ENCODE measurements around the gene SLC26A6.

The SLC26A6 gene

DNA sequence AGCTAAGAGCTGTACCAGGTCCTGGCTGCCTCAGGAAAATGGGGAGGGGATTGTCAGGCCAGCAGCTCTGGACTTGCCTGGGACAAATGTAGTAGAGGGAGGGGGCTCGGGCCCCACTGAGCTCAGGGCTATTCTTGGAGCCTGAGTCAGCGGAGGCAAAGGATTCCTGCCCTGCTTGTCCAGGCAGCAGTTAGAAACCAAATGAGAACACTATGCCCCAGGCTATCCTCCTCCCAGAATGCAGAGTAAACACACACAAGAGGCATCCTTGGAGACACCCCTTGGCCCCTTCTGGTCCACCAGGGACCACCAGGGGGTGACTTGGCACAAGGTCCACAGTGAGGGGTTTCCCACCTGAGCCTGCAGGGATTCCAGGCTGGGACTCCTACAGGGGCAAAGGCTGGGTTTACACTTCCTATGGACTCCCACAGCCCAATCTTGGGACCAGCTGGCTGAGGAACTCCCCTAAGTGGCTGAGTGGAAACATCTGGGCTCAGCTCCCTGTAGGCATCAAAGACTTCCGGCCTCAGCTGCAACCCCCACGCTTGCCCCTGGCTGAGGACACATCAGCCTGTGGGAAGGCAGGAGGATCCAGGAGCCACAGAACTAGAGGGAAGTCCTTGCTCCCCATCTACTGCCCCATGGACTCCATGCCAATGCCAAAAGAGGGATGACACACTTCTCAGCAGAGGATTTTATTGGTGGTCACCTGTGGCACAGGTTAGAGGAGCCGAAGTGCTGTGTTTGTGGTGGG is 36.8 kb downstream of the SLC26A6 start:
- no peak overlapping the region for H3K4me3 ChIP-seq (ENCODE audit: low read length)
- H3K27ac ChIP-seq (ENCODE audit: low read depth, low read length): peak overlapping the region; percentile 72
- H3K36me3 ChIP-seq (ENCODE audit: control insufficient read depth, insufficient read depth, low read length): peaks cover 47% of the 10 kb centered on the region
- no peak overlapping the region for H3K9ac ChIP-seq (ENCODE audit: low read length)
- peaks cover 22% of the 10 kb centered on the region for H3K4me1 ChIP-seq (ENCODE audit: control insufficient read depth, insufficient read depth, low read length)
- peaks cover under 1% of the 10 kb centered on the region for H3K27me3 ChIP-seq (ENCODE audit: control insufficient read depth, insufficient read depth, low read length)

DNA sequence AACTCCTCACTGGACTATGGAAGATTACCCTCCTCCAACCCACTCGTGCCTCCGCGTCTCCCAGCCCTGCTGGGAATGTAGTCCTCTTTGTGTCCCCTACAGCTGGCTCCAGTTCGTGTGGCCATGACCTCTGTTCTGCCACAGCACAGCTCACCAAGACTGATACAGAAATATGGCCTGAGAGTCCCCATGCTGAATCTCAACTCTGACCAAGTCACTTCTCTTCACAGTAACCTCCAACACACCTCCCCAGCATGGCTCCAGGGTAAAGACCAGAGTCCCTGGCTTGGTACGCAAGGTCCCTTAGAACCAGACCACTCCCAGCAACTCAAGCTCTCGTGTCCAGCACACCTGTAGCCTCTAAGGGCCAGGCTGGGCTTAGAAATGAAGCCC is 37.9 kb downstream of the SLC26A6 start:
- Histone ChIP-seq H3K36me3 (ENCODE audit: control insufficient read depth, insufficient read depth, low read length) (peaks cover 36% of the 10 kb centered on the region), H3K27me3 (ENCODE audit: control insufficient read depth, insufficient read depth, low read length) (peaks cover 4% of the 10 kb centered on the region), H3K27ac (ENCODE audit: low read depth, low read length) (peak overlapping the region; percentile 69), H3K4me1 (ENCODE audit: control insufficient read depth, insufficient read depth, low read length) (peaks cover 22% of the 10 kb centered on the region), H3K9ac (ENCODE audit: low read length) (no peak overlapping the region), H3K4me3 (ENCODE audit: low read length) (no peak overlapping the region)

DNA sequence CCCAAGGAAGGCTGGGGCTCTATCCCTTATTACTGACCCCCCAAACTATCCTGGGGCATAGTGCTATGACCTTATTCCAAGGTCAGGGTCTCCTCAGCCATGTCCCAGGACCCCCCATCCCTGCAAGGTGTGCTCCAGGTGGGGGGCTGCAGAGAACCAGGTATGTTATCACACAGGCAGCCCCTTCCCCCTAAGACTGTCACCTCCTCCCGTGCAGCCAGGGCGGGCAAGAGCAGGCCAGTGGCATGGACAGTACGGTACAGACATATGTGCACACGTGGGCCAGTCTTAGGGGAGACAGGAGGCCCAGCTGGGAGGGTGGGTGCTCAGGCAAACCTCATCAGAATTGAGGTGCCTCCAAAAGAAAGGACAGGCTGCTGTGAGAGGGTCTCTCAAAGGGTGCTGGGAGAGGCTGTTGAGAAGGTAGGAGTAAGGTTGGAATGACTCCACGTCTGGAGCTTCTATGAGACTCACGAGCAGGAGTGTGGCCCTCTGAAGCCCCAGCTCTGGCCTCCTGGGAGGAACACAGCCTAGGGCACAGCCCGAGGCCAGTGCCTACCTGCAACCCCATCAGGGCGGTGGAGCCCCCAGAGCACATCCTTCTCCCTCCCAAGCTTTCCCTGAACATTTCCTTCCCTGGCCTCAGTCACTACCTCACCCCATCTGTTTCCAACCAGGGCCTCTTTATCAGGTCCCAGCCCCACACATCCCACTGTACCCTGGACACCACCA is 38.4 kb downstream of the SLC26A6 start:
- Histone ChIP-seq H3K27ac (ENCODE audit: low read depth, low read length) (no peak overlapping the region), H3K9ac (ENCODE audit: low read length) (no peak overlapping the region), H3K27me3 (ENCODE audit: control insufficient read depth, insufficient read depth, low read length) (peaks cover 4% of the 10 kb centered on the region), H3K36me3 (ENCODE audit: control insufficient read depth, insufficient read depth, low read length) (peaks cover 34% of the 10 kb centered on the region), H3K4me3 (ENCODE audit: low read length) (no peak overlapping the region), H3K4me1 (ENCODE audit: control insufficient read depth, insufficient read depth, low read length) (peaks cover 22% of the 10 kb centered on the region)

DNA sequence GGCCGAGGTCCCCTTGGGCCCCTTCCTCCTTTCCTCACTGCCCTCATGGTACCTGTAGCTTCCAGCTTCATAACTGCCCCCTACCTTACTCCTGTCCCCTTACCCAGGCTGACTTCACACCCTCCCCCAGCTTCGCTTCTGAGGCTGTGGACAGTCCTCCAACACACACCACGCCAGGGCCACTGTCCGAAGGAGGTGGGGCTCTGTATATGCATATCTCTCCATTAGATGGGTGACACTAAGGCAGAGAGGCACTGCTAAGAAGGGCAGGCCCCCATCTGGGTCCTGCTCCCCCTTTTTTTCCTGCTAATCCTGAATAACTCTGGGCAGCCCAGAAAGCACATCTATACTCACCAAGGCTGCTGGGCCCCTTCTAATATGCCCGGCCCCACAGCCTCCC is 39.1 kb downstream of the SLC26A6 start:
- H3K27me3 ChIP-seq (ENCODE audit: control insufficient read depth, insufficient read depth, low read length): peaks cover 4% of the 10 kb centered on the region
- no peak overlapping the region for H3K27ac ChIP-seq (ENCODE audit: low read depth, low read length)
- peaks cover 22% of the 10 kb centered on the region for H3K4me1 ChIP-seq (ENCODE audit: control insufficient read depth, insufficient read depth, low read length)
- H3K4me3 ChIP-seq (ENCODE audit: low read length): no peak overlapping the region
- H3K9ac ChIP-seq (ENCODE audit: low read length): no peak overlapping the region
- peaks cover 28% of the 10 kb centered on the region for H3K36me3 ChIP-seq (ENCODE audit: control insufficient read depth, insufficient read depth, low read length)

DNA sequence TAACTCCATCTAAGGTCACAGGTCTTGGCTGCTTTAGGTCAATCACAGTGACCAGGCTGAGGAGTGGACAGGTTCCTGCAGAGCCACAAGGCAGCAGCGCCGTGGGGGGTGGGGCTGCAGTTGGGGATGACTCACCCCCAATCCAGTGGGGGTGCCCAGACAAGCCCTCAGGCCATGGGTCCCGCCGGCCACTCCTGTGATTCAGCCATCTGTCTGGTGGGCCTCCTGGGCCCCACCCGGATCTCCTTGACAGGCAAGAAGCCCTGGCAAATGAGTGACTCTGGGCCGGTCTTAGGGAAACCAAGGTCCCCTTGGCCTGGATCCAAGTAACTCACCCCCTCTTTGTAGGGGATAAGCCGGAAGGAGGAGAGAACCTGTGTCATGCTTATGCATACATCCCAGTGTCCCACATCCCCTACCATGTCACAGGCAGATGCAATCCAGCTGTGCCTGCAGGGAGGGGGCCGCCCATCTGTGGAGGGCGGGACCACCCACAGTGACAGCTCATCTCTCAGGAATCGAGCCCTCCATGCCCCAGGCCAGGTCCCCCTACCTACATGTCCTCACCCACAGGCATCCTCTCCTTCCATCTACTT is 39.6 kb downstream of the SLC26A6 start:
- no peak overlapping the region for H3K9ac ChIP-seq (ENCODE audit: low read length)
- H3K27me3 ChIP-seq (ENCODE audit: control insufficient read depth, insufficient read depth, low read length): peaks cover 4% of the 10 kb centered on the region
- no peak overlapping the region for H3K27ac ChIP-seq (ENCODE audit: low read depth, low read length)
- peaks cover 22% of the 10 kb centered on the region for H3K4me1 ChIP-seq (ENCODE audit: control insufficient read depth, insufficient read depth, low read length)
- H3K36me3 ChIP-seq (ENCODE audit: control insufficient read depth, insufficient read depth, low read length): peaks cover 23% of the 10 kb centered on the region
- H3K4me3 ChIP-seq (ENCODE audit: low read length): no peak overlapping the region

DNA sequence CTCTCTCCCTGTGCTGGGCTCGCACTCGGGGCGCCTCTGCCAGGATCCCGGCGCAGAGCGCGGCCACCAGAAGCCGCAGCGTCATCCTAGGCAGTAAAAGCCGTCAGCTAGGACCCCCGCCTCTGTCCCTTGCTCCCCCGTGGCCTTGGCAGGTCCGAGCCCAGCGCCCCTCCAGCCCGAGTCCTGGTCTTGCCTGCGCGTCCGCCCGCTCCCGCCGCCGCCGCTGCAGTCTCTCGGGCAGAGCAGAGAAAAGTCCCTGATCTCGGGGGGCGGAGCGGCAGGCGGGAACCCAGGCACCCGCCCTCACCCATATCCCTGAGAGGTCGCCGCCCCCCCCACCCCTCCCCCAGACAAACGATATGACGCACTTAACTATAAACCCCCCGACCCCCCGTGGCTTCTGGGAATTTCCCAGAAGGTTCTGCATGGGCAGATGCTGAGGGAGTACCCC is 40.2 kb downstream of the SLC26A6 start, which contains the start of gene COL7A1:
TSS of gene COL7A1 (minus strand) at position 255 of the 451 bp plus-strand sequence. CDS start at position 85, 170 bp downstream.
- H3K4me1 ChIP-seq (ENCODE audit: control insufficient read depth, insufficient read depth, low read length): peaks cover 22% of the 10 kb centered on the region
- no peak within 1 kb of the TSS for H3K27ac ChIP-seq (ENCODE audit: low read depth, low read length)
- H3K4me3 ChIP-seq (ENCODE audit: low read length): peak within 1 kb of the TSS; percentile 7
- peaks cover 7% of the 10 kb centered on the region for H3K27me3 ChIP-seq (ENCODE audit: control insufficient read depth, insufficient read depth, low read length)
- peaks cover 18% of the 10 kb centered on the region for H3K36me3 ChIP-seq (ENCODE audit: control insufficient read depth, insufficient read depth, low read length)
- no peak within 1 kb of the TSS for H3K9ac ChIP-seq (ENCODE audit: low read length)

DNA sequence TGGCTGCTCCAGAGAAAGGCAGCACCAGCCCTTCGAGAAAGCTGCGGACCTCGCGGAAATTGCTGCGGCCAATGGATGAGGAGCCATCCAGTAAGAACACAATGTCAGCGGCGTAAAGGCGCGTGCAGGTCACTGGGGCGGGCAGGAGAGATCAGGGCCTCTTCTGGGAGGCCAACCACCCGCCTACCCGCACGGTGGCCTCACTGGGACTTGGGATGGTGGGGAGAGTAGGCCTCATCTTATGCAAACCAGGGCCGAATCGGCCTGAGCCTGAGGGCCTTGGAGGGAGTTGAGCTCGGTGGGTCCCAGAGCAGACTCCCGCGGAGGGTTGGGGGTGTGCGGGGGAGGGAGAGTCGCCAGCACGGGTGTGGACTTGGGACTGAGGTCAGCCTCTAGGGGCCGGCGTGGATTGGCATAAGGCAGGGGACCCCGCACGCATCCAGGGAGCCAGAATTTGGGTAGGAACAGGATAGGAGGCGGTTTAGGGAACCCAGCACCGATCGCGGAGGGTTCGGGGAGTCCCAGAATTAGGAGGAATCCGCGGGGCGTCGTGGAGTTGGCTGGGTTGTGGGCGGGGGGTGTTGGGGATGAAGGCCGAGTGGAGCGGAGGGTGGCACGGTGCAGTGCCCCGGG is 40.7 kb downstream of the SLC26A6 start:
- H3K27ac ChIP-seq (ENCODE audit: low read depth, low read length): no peak overlapping the region
- H3K9ac ChIP-seq (ENCODE audit: low read length): no peak overlapping the region
- H3K27me3 ChIP-seq (ENCODE audit: control insufficient read depth, insufficient read depth, low read length): peaks cover 7% of the 10 kb centered on the region
- peak overlapping the region; percentile 7 for H3K4me3 ChIP-seq (ENCODE audit: low read length)
- H3K36me3 ChIP-seq (ENCODE audit: control insufficient read depth, insufficient read depth, low read length): peaks cover 13% of the 10 kb centered on the region
- H3K4me1 ChIP-seq (ENCODE audit: control insufficient read depth, insufficient read depth, low read length): peaks cover 21% of the 10 kb centered on the region

DNA sequence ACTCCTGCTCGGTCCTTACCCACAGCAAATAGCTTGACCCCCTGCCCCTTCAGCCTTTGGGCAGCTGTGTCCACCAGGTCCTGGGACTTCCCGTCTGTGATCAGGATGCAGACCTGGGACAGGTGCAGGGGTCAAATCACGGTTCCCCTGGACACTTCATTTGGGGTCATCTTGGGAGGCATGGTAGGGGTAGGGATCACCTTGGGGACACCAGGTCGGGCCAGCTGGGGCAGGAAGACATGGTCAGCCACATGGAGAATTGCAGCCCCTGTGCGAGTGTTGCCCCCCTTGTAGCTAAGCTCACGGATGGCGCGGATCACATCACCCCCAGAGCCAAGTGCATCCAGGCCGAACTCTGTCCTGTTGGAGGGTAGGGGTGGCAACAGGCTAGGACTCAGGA is 41.9 kb downstream of the SLC26A6 start:
- Histone ChIP-seq H3K4me1 (ENCODE audit: control insufficient read depth, insufficient read depth, low read length) (peaks cover 9% of the 10 kb centered on the region), H3K4me3 (ENCODE audit: low read length) (no peak overlapping the region)

DNA sequence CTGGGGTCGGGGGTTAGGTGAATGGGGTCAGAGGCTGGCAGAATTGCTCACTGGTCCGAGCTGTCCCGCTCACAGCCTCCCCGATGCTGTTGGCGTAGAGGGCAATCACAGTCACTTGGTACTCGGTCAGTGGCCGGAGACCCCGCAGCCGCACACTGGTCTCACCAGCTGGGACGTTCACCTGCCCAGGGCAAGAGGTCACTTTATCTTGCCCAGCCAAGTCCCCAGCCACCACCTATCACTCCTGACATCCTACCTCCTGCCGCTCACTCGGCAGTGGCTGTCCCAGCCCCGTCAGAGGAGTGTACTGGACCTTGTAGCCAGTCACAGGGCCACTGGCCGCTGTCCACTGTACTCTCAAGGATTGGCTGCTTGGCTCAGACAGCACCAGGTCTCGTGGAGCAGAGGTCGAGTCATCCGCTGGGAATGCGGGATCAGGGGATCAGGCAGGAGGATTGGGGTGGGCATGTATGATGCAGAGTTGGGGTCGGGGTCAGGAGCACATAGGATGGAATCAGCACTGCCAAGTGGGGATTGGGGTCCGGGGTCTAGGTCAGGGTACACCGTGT is 42.7 kb downstream of the SLC26A6 start:
- H3K9ac ChIP-seq (ENCODE audit: low read length): no peak overlapping the region
- peaks cover 7% of the 10 kb centered on the region for H3K27me3 ChIP-seq (ENCODE audit: control insufficient read depth, insufficient read depth, low read length)
- no peaks in the 10 kb centered on the region for H3K36me3 ChIP-seq (ENCODE audit: control insufficient read depth, insufficient read depth, low read length)
- H3K27ac ChIP-seq (ENCODE audit: low read depth, low read length): no peak overlapping the region
- peaks cover 7% of the 10 kb centered on the region for H3K4me1 ChIP-seq (ENCODE audit: control insufficient read depth, insufficient read depth, low read length)
- no peak overlapping the region for H3K4me3 ChIP-seq (ENCODE audit: low read length)

More for the DNA sequence above, 41.9 kb downstream of the SLC26A6 start:
- Histone ChIP-seq H3K27ac (ENCODE audit: low read depth, low read length) (no peak overlapping the region), H3K36me3 (ENCODE audit: control insufficient read depth, insufficient read depth, low read length) (peaks cover 1% of the 10 kb centered on the region), H3K9ac (ENCODE audit: low read length) (no peak overlapping the region), H3K27me3 (ENCODE audit: control insufficient read depth, insufficient read depth, low read length) (peaks cover 7% of the 10 kb centered on the region)

DNA sequence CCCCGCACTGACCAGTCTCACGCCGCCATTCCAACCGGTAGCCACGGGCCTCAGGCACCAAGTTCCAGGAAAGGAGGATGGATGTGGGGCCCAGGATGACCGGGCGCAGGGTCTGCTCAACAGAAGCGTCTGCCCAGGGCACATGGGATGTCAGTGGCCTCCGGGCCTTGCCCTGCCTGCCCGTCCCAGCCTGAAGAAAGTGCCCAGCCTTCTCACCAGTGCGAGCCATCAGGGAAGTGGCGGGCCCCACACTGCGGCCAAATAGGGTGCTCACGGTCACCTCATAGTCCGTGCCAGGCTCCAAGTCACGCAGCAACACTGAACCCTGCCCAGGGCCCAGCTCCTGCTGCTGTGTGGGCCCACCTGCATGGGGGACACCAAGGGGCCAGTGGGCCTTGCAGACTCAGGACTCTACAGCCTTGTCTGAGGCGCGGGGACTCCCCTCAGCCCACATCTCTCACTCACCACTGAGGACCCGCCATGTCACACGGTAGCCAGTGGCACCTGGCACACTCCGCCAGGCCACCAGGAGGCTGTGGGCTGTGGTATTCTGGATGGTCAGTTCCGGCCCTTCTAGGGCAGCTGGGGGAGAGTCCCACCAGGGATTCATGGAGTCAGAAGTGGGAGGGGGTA is 43.3 kb downstream of the SLC26A6 start:
- Histone ChIP-seq H3K27ac (ENCODE audit: low read depth, low read length) (no peak overlapping the region), H3K27me3 (ENCODE audit: control insufficient read depth, insufficient read depth, low read length) (peaks cover 7% of the 10 kb centered on the region), H3K36me3 (ENCODE audit: control insufficient read depth, insufficient read depth, low read length) (no peaks in the 10 kb centered on the region), H3K4me3 (ENCODE audit: low read length) (no peak overlapping the region), H3K4me1 (ENCODE audit: control insufficient read depth, insufficient read depth, low read length) (peaks cover 7% of the 10 kb centered on the region), H3K9ac (ENCODE audit: low read length) (no peak overlapping the region)

DNA sequence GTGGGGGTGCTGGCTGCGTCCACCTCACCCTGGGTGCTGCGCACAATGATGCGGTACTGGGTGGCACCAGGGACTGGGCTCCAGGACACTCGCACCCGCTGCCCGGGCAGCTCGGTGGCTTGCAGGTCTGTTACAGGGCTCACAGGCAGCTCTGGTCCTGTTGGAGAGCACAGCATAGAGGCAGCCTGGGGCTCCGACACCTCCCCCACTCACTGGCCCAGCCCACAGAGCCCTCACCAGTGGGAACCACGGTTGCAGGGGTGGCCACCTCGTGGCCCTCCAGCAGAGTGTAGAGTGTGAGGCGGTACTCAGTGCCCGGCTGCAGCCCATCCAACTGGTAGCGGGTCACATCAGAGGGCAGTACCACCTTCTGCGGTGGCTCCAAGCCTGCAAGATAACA is 43.8 kb downstream of the SLC26A6 start:
- H3K27me3 ChIP-seq (ENCODE audit: control insufficient read depth, insufficient read depth, low read length): peaks cover 7% of the 10 kb centered on the region

More for the DNA sequence above, 43.8 kb downstream of the SLC26A6 start:
- Histone ChIP-seq H3K4me1 (ENCODE audit: control insufficient read depth, insufficient read depth, low read length) (peaks cover 7% of the 10 kb centered on the region), H3K9ac (ENCODE audit: low read length) (no peak overlapping the region), H3K27ac (ENCODE audit: low read depth, low read length) (no peak overlapping the region), H3K36me3 (ENCODE audit: control insufficient read depth, insufficient read depth, low read length) (no peaks in the 10 kb centered on the region), H3K4me3 (ENCODE audit: low read length) (no peak overlapping the region)
